DOHH2 (cell line): ENCODE results near the gene EPHB1.

Experiments
- H3F3A ChIP-seq: fragments of 200-600 bp; sonication (generic), shearing (Covaris generic); 2 replicates; pipeline ENCODE4 v1.6.0; 2016; ENCODE audit warnings: antibody characterized with exemption, mild to moderate bottlenecking; ENCODE audit not compliant: control insufficient read depth, insufficient read depth
- H3K27ac ChIP-seq: fragments of 200-600 bp; sonication (generic); 2 replicates; pipeline ENCODE4 v1.5.1; 2014; ENCODE audit warnings: low read depth, mild to moderate bottlenecking, low read length, moderate library complexity
- H3K27me3 ChIP-seq: fragments of 200-600 bp; sonication (generic); 2 replicates; pipeline ENCODE4 v1.6.1; 2014; ENCODE audit warnings: mild to moderate bottlenecking, low read length, mixed read lengths; ENCODE audit not compliant: control insufficient read depth
- H3K36me3 ChIP-seq: fragments of 200-600 bp; sonication (generic); 2 replicates; pipeline ENCODE4 v1.6.1; 2014; ENCODE audit warnings: mild to moderate bottlenecking, low read length, moderate library complexity, mixed read lengths; ENCODE audit not compliant: control insufficient read depth
- H3K4me1 ChIP-seq: fragments of 200-600 bp; sonication (generic); 2 replicates; pipeline ENCODE4 v1.6.1; 2014; ENCODE audit warnings: mild to moderate bottlenecking, low read length, mixed read lengths; ENCODE audit not compliant: control insufficient read depth
- H3K4me2 ChIP-seq: fragments of 200-600 bp; sonication (generic); 2 replicates; pipeline ENCODE4 v1.6.0; 2014; ENCODE audit warnings: mild to moderate bottlenecking, low read length, moderate library complexity
- H3K4me3 ChIP-seq: fragments of 200-600 bp; sonication (generic); 2 replicates; pipeline ENCODE4 v1.5.1; 2014; ENCODE audit warnings: mild to moderate bottlenecking, low read length, mixed read lengths
- H3K79me2 ChIP-seq: fragments of 200-600 bp; sonication (generic); 2 replicates; pipeline ENCODE4 v1.6.1; 2014; ENCODE audit warnings: mild to moderate bottlenecking, low read length, mixed read lengths; ENCODE audit not compliant: control insufficient read depth
- H3K9me2 ChIP-seq: fragments of 200-600 bp; sonication (generic); replicated peaks from 2 replicates; pipeline ENCODE4 v1.6.1; 2014; ENCODE audit warnings: mild to moderate bottlenecking, low read length, mixed read lengths; ENCODE audit not compliant: control insufficient read depth
- H3K9me3 ChIP-seq: fragments of 200-600 bp; sonication (generic); 2 replicates; pipeline ENCODE4 v1.6.1; 2014; ENCODE audit warnings: antibody characterized with exemption, low read length, mixed read lengths; ENCODE audit not compliant: control insufficient read depth, insufficient read depth
- H4K20me1 ChIP-seq: fragments of 200-600 bp; sonication (generic); 2 replicates; pipeline ENCODE4 v1.6.0; 2014; ENCODE audit warnings: low read depth, mild to moderate bottlenecking, antibody characterized with exemption, low read length, moderate library complexity; ENCODE audit not compliant: control insufficient read depth, insufficient read depth
- CTCF ChIP-seq: fragments of 200-600 bp; sonication (generic); IDR thresholded peaks from one replicate; pipeline ENCODE4 v1.5.1; 2014; ENCODE audit warnings: antibody characterized with exemption, mild to moderate bottlenecking, low read depth, low read length; ENCODE audit not compliant: poor library complexity, severe bottlenecking
- EZH2phosphoT487 ChIP-seq: fragments of 200-600 bp; sonication (generic); IDR thresholded peaks from 2 replicates; pipeline ENCODE4 v1.6.1; 2017; ENCODE audit warnings: borderline replicate concordance, mild to moderate bottlenecking, antibody characterized with exemption, low read length, moderate library complexity, mixed read lengths

Gene EPHB1

GRCh38 chr3:135085652-135086436, 290.8 kb downstream of the EPHB1 start:
- H3K9me3 ChIP-seq = no peaks in the 10 kb centered on the region
- no peaks in the 10 kb centered on the region for H3K79me2 ChIP-seq
- no peaks in the 10 kb centered on the region for H4K20me1 ChIP-seq
- no peaks in the 10 kb centered on the region for H3K9me2 ChIP-seq
- H3K27me3 ChIP-seq = no peaks in the 10 kb centered on the region
- H3K4me3 ChIP-seq = no peak overlapping the region
- H3K4me2 ChIP-seq = no peak overlapping the region
- no peak overlapping the region for H3K27ac ChIP-seq
- H3F3A ChIP-seq = no peaks in the 10 kb centered on the region
- H3K4me1 ChIP-seq = no peaks in the 10 kb centered on the region
- TF ChIP-seq EZH2phosphoT487 = no peak
- no peak for TF ChIP-seq CTCF
- no peaks in the 10 kb centered on the region for H3K36me3 ChIP-seq

- Histone ChIP-seq H3K4me2 (no peak overlapping the region), H3K4me3 (no peak overlapping the region), H3K27ac (no peak overlapping the region), H3K79me2 (no peaks in the 10 kb centered on the region), H4K20me1 (no peaks in the 10 kb centered on the region), H3K36me3 (no peaks in the 10 kb centered on the region), H3K4me1 (no peaks in the 10 kb centered on the region), H3F3A (no peaks in the 10 kb centered on the region), H3K27me3 (no peaks in the 10 kb centered on the region), H3K9me2 (no peaks in the 10 kb centered on the region), H3K9me3 (no peaks in the 10 kb centered on the region)
- TF ChIP-seq CTCF = no peak
- TF ChIP-seq EZH2phosphoT487 = no peak
Measured at GRCh38 chr3:135087782-135088181, 292.7 kb downstream of the EPHB1 start.

GRCh38 chr3:135089451-135089850, 294.4 kb downstream of the EPHB1 start:
- no peak overlapping the region for H3K27ac ChIP-seq
- no peaks in the 10 kb centered on the region for H3K27me3 ChIP-seq
- no peaks in the 10 kb centered on the region for H3K36me3 ChIP-seq
- TF ChIP-seq EZH2phosphoT487 (no peak), CTCF (no peak)
- H3K4me1 ChIP-seq = no peaks in the 10 kb centered on the region
- H4K20me1 ChIP-seq = no peaks in the 10 kb centered on the region
- H3K4me3 ChIP-seq = no peak overlapping the region
- no peak overlapping the region for H3K4me2 ChIP-seq
- H3K79me2 ChIP-seq = no peaks in the 10 kb centered on the region
- H3K9me2 ChIP-seq = no peaks in the 10 kb centered on the region
- H3F3A ChIP-seq = no peaks in the 10 kb centered on the region
- H3K9me3 ChIP-seq = no peaks in the 10 kb centered on the region
